Breast epithelium (tissue), 3 donors: ENCODE results near the gene TUBGCP2.
A peak's percentile ranks its signal among the peaks of the same experiment; 100 is the strongest.

Experiments
- CTCF ChIP-seq, 3 donors: fragments of 450-650 bp; IDR thresholded peaks; one replicate each; pipeline ENCODE4 v1.5.1; 2016 to 2017; ENCODE audit warnings: antibody characterized with exemption in 3 of 3, mild to moderate bottlenecking in 3 of 3, moderate library complexity in 3 of 3
- POLR2A ChIP-seq: fragments of 450-650 bp; IDR thresholded peaks from one replicate; pipeline ENCODE4 v1.6.1; 2016; ENCODE audit warnings: antibody characterized with exemption, mild to moderate bottlenecking, moderate library complexity

DNA sequence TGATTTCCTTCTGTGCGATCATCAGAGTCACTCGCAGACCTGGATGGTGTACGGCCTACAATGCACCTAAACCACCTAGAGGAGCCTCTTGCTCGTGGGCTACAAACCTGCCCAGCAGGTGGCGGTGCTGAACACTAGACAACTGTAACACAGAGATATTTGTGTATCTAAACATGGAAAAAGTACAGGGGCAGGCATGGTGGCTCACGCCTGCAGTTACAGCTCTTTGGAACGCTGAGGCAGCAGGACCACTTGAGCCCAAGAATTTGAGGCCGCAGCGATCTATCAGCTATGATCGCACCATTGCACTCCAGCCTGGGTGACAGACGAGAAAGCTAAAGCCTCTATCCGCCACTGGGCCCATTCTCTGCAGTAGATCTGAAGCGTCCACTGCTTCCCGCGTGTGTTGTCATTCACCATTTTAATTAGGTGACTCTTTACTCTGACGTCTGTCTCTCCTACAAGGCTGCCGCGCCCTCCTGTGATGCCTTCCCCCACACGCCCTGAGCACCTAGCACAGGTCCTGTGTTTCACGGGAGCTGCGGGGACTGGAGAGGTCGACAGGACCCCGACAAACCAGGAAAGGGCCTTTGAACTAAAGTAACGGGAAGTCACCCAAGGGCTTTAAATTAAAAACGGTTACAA, 774 bp downstream of the TUBGCP2 start:
- TF ChIP-seq POLR2A (no peak), CTCF (IDR thresholded peaks at IDR 0.05) (peak; percentile 50 to 69 (median 50))
